GM10266 (cell line): ENCODE results near the gene CHKB.

Source experiments
- DNase-seq: peaks from one replicate; pipeline ENCODE4 v3.0.0; 2012; ENCODE audit errors: extremely low spot score
- CTCF ChIP-seq: IDR thresholded peaks from 2 replicates; pipeline ENCODE4 v1.5.1; 2012; ENCODE audit warnings: mild to moderate bottlenecking, low read depth; ENCODE audit not compliant: control insufficient read depth, insufficient read depth; ENCODE audit errors: missing control alignments

Gene CHKB

DNA sequence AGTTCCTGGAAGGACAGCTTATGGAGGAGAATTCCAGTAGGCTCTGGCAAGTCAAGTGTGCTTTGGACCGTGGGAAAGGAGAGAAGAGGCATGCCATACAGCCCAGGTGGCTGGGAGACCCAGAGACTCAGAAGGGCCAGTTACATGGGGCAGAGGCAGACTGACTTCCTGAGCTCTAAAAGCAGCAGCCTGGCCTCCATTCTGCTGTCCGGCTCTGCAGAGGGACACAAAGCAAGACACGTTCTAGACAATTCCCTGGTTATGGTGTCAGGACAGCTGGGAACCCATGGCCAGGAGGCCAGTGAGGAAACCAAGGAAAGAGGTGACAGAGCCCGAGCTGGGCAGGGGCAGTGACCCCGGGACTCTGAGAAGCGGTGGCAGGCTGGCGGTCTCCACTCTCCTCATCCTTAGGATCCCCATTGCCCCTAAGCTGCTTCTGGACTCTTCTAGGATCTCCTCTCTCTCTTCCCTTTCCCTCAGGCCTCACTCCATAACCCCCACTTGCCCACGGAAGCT, 7.2 kb downstream of the CHKB start:
- TF ChIP-seq CTCF: no peak
- DNase-seq: no peak

DNA sequence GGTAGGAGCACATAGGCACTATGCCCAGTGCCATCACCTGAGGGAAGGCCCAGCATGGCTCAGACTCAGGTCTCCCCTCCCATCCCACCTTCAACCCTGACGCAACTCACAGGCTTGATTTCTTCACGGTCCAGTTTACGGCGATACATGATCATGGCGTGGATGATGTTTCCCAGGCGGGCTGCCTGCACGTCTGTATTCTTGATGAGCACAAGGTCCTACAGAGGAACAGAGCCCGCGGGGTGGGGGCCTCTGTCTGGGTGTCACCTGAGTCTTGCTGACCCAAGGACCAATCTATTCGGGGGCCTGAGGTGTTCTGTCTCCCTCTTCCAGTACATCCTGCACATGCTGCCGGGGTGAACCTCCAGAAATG, 8.3 kb downstream of the CHKB start:
- TF ChIP-seq CTCF: no peak

GRCh38 chr22:50573491-50574382, 8.9 kb downstream of the CHKB start:
- DNase-seq: no peak
- TF ChIP-seq CTCF: no peak

More for the DNA sequence above, 8.3 kb downstream of the CHKB start:
- no peak for DNase-seq

GRCh38 chr22:50572965-50573364, 9.7 kb downstream of the CHKB start:
- no peak for DNase-seq
- no peak for TF ChIP-seq CTCF

DNA sequence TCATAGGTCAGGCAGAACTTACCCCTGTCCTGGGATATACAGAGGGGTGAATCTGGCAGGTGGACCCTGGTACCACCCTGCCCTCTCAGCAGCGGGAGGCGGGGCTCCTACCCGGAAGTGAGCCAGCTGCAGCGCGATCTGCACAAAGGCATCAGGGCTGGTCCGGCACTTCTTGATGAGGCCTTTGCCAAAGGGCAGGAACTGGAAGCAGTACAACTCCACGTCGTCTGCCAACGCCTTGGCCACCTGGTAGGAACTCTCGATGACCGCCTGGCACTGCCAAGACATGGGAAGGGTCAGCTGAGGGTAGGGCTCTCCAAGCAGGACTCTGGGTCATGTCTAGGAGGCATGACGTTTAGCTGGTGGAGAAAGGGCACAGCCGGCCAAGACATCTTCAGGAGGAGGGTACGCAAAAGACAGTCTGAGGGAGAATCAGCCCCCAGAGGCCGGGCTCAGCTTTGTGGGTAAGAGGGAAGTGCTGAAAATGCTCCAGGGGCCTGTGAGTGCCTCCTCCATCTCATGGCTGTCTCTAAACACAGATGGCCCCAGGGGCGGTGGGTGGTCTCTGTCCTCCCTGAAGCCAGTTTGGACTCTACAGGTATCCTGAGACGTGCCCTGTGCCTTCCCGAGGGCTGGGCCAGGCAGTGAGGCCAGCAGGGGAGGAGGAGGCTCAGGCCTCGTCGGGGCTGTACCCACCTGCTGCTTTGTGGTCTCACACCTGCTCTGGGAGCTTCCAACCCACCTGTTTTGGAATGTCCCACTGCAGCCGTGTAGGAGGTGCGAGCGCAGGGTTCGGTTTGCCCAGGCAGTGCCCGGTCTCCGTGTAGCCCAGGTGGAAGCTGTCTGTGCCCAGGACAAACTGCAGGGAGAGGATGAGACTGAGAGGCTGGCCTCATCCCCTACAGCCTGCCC, 11.1 kb downstream of the CHKB start:
- no peak for DNase-seq
- no peak for TF ChIP-seq CTCF

DNA sequence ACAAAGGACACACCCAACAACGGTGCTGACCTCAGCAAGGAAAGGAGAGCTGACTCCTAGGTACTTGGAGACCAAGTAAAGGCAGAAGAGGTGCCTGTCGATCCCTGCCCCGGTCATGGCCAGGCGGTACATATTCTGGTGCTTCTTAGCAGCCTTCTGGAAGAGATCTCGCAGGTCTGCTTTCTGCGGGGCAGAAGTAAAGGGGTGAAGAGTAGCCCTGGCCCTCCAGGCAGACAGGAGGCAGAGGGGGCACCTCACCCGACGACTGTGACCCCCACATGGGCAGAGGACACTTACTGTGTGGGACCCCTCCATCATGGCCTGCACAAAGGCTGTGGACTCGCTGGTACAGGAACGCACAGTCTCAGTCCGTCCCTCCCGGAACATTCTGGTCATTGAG, 11.8 kb downstream of the CHKB start:
- no peak for DNase-seq
- no peak for TF ChIP-seq CTCF
